HepG2 (cell line): ENCODE data around the gene FYB1.
"Not testable (repeated sequence)": the region's sequence is repeated elsewhere in the genome, so short reads cannot be mapped to it uniquely, and the experiment has no call there.

Experiments
- ATF7 ChIP-seq, 2 experiments: fragments of 450-650 bp in 1 of 2; sonication (generic) in 1 of 2; formaldehyde crosslinking in 1 of 2; IDR thresholded peaks; 2 replicates each; pipeline versions ENCODE4 v1.4.0 to v1.6.1; 2016 to 2020; ENCODE audit warnings: antibody characterized with exemption in 1 of 2, mild to moderate bottlenecking in 1 of 2, missing genetic modification reagents in 1 of 2
- ATM ChIP-seq: fragments of 450-650 bp; IDR thresholded peaks from 2 replicates; pipeline ENCODE4 v1.7.1; 2017; ENCODE audit warnings: mild to moderate bottlenecking, borderline replicate concordance
- CHD4 ChIP-seq: fragments of 200-600 bp; sonication (generic); IDR thresholded peaks from 2 replicates; pipeline ENCODE4 v1.7.0; 2017; ENCODE audit warnings: mild to moderate bottlenecking, low read length, borderline replicate concordance
- KDM2A ChIP-seq: sonication (generic); formaldehyde crosslinking; IDR thresholded peaks from 2 replicates; pipeline ENCODE4 v1.4.0; 2020; ENCODE audit warnings: low read depth, missing genetic modification reagents, borderline replicate concordance
- ZNF292 ChIP-seq: sonication (generic); formaldehyde crosslinking; IDR thresholded peaks from 2 replicates; pipeline ENCODE4 v1.8.1; 2022; ENCODE audit warnings: mild to moderate bottlenecking, low read depth, missing genetic modification reagents, borderline replicate concordance
- ZNF589 ChIP-seq: sonication (generic); formaldehyde crosslinking; conservative IDR thresholded peaks from 2 replicates; pipeline ENCODE4 v1.8.0; 2022; ENCODE audit warnings: mild to moderate bottlenecking, moderate library complexity, missing genetic modification reagents
- ZNF724P ChIP-seq: sonication (generic); formaldehyde crosslinking; IDR thresholded peaks from 2 replicates; pipeline ENCODE4 v1.8.0; 2022; ENCODE audit warnings: missing genetic modification reagents, borderline replicate concordance
- ZNF883 ChIP-seq: sonication (generic); formaldehyde crosslinking; IDR thresholded peaks from 2 replicates; pipeline ENCODE4 v1.5.1; 2020; ENCODE audit warnings: mild to moderate bottlenecking, missing genetic modification reagents; ENCODE audit errors: not compliant biosample characterization
- TF ChIP-seq, protein P1 (sequence below): sonication (generic); formaldehyde crosslinking; IDR thresholded peaks from 2 replicates; pipeline ENCODE4 v1.5.0; 2020; ENCODE audit warnings: mild to moderate bottlenecking, missing genetic modification reagents, moderate library complexity
- TF ChIP-seq, protein P2 (sequence below): IDR thresholded peaks from 2 replicates; pipeline ENCODE4 v1.6.1; 2016; ENCODE audit warnings: low read depth, control low read depth

DNA sequence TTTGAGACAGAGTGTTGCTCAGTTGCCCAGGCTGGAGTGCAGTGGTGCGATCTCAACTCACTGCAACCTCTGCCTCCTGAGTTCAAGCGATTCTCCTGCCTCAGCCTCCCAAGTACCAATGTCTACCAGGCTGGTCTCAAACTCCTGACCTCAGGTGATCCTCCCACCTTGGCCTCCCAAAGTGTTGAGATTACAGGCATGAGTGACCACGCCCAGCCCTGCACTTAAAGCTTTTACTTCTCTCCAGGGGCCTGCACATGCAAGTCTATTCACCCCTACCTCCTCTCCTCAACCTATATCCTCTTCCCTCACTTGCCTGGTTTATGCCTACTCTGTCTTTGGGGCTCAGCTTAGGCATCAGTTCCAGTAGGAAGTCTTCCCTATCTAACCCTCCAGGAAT, 39.8 kb downstream of the FYB1 start:
- not testable (repeated sequence) for TF ChIP-seq KDM2A (CRISPR knock-in tag); ZNF724P (CRISPR knock-in tag); ZNF589 (CRISPR knock-in tag); ZNF883; ATF7 (IDR thresholded peaks at IDR 0.05); ATF7 (CRISPR knock-in tag; IDR thresholded peaks at IDR 0.05); ZNF292 (CRISPR knock-in tag); CHD4; ATM
- TF ChIP-seq, protein P1, sequence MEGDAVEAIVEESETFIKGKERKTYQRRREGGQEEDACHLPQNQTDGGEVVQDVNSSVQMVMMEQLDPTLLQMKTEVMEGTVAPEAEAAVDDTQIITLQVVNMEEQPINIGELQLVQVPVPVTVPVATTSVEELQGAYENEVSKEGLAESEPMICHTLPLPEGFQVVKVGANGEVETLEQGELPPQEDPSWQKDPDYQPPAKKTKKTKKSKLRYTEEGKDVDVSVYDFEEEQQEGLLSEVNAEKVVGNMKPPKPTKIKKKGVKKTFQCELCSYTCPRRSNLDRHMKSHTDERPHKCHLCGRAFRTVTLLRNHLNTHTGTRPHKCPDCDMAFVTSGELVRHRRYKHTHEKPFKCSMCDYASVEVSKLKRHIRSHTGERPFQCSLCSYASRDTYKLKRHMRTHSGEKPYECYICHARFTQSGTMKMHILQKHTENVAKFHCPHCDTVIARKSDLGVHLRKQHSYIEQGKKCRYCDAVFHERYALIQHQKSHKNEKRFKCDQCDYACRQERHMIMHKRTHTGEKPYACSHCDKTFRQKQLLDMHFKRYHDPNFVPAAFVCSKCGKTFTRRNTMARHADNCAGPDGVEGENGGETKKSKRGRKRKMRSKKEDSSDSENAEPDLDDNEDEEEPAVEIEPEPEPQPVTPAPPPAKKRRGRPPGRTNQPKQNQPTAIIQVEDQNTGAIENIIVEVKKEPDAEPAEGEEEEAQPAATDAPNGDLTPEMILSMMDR (CRISPR knock-in tag) = not testable (repeated sequence)
- TF ChIP-seq, protein P2, sequence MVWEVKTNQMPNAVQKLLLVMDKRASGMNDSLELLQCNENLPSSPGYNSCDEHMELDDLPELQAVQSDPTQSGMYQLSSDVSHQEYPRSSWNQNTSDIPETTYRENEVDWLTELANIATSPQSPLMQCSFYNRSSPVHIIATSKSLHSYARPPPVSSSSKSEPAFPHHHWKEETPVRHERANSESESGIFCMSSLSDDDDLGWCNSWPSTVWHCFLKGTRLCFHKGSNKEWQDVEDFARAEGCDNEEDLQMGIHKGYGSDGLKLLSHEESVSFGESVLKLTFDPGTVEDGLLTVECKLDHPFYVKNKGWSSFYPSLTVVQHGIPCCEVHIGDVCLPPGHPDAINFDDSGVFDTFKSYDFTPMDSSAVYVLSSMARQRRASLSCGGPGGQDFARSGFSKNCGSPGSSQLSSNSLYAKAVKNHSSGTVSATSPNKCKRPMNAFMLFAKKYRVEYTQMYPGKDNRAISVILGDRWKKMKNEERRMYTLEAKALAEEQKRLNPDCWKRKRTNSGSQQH = not testable (repeated sequence)
